Ovary (tissue), 3 donors: ENCODE results near the gene SARM1.

Source experiments
- CTCF ChIP-seq, 3 donors: fragments of 450-650 bp in 2 of 3; fragments of 200-600 bp in 1 of 3; IDR thresholded peaks; one replicate each; pipeline versions ENCODE4 v1.5.1 to v1.8.0; 2016 to 2022; ENCODE audit warnings: antibody characterized with exemption in 3 of 3, mild to moderate bottlenecking in 1 of 3
- POLR2A ChIP-seq: fragments of 450-650 bp; IDR thresholded peaks from one replicate; pipeline ENCODE4 v1.6.1; 2017; ENCODE audit warnings: antibody characterized with exemption, mild to moderate bottlenecking, moderate library complexity
- donor health status: DM: no; HTN: no; CAD: no.

DNA sequence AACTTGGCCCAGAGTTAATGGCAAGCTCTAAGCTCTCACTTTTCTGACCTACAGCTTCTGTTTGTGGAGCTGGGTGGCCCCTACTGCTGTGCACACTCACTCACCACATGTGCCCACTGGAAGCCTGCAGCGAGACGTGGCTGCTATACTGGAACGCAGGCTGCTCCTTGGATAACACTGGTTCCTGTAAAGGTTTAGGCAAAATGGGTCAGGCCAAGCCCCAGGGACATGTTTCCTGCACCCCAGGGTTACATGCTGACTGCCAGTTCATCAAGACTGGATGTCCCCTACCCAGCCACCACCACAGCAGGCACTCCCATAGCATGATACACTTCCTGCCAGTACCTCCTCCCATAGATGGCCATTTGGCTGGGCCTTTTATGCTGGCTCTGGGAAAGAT is 22.5 kb upstream of the SARM1 start:
- TF ChIP-seq CTCF (IDR thresholded peaks at IDR 0.05) (no peak), POLR2A (no peak)
